Right atrium auricular region (tissue), 2 donors: ENCODE data around the gene UBR3. TPM values are rescaled to one million over a fixed set of nuclear protein-coding genes. Genes with fewer than 3 reads are reported as not detected.
"Not testable (repeated sequence)": the region's sequence is repeated elsewhere in the genome, so short reads cannot be mapped to it uniquely, and the experiment has no call there.

ENCODE experiments used
- DNase-seq: peaks from one replicate; pipeline ENCODE4 v3.0.0-alpha.2; 2019; ENCODE audit warnings: low spot score
- H3K27ac ChIP-seq, 2 donors: fragments of 200-600 bp; sonication (generic); 1 replicate in 1 of 2; 2 replicates in 1 of 2; pipeline ENCODE4 v1.5.1; 2016 to 2019
- H3K27me3 ChIP-seq, 2 donors: fragments of 200-600 bp; sonication (generic); one replicate each; pipeline versions ENCODE4 v1.5.1 to v1.6.0; 2017 to 2019
- H3K36me3 ChIP-seq: fragments of 200-600 bp; sonication (generic); one replicate; pipeline ENCODE4 v1.5.1; 2016
- H3K4me1 ChIP-seq, 2 donors: fragments of 200-600 bp; sonication (generic); one replicate each; pipeline versions ENCODE4 v1.5.1 to v1.6.0; 2017 to 2019
- H3K4me3 ChIP-seq, 2 donors: fragments of 200-600 bp; sonication (generic); 1 replicate in 1 of 2; 2 replicates in 1 of 2; pipeline ENCODE4 v1.5.1; 2017 to 2019; ENCODE audit warnings: mild to moderate bottlenecking in 1 of 2, moderate library complexity in 1 of 2
- H3K9me3 ChIP-seq, 2 donors: fragments of 200-600 bp; sonication (generic); one replicate each; pipeline ENCODE4 v1.5.1; 2019
- total RNA-seq, 2 donors: library from RNA; depleted of rRNA; stranded (reverse); fragments of >200 nt; gene quantifications; one replicate each; pipeline ENCODE4 v1.1.0, GENCODE V29; 2016
- TF ChIP-seq, protein P1 (sequence below), 2 donors: fragments of 200-600 bp; sonication (generic); IDR thresholded peaks; one replicate each; pipeline ENCODE4 v1.5.1; 2019; ENCODE audit warnings: antibody characterized with exemption in 2 of 2

Gene UBR3
- total RNA-seq, 2 donors from 2014 or later: 56.5 to 93.6 TPM

DNA sequence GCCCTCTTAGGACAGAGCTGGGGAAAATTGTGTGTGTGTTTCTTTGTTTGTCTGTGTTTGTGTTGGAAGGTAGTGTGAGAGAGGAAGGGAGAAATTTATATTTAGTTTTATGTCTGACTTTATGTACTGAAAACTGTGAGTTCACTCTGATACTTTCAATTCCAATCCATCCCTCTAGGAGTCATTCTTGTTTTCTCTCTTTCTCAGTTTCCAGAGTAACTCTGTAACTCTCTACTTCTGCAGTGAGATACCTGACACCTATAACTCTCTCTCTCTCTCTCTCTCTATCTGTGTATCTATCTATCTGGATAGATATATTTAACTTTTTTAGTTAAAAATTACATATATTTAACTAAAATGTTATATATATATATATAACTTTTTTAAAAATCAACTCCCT, 128.7 kb downstream of the UBR3 start:
- Histone ChIP-seq H3K4me3 (no peak overlapping the region), H3K4me1 (no peaks in the 10 kb centered on the region), H3K9me3 (no peaks in the 10 kb centered on the region), H3K27me3 (no peaks in the 10 kb centered on the region), H3K27ac (no peak overlapping the region), H3K36me3 (peaks cover 38% of the 10 kb centered on the region)
- TF ChIP-seq, protein P1, sequence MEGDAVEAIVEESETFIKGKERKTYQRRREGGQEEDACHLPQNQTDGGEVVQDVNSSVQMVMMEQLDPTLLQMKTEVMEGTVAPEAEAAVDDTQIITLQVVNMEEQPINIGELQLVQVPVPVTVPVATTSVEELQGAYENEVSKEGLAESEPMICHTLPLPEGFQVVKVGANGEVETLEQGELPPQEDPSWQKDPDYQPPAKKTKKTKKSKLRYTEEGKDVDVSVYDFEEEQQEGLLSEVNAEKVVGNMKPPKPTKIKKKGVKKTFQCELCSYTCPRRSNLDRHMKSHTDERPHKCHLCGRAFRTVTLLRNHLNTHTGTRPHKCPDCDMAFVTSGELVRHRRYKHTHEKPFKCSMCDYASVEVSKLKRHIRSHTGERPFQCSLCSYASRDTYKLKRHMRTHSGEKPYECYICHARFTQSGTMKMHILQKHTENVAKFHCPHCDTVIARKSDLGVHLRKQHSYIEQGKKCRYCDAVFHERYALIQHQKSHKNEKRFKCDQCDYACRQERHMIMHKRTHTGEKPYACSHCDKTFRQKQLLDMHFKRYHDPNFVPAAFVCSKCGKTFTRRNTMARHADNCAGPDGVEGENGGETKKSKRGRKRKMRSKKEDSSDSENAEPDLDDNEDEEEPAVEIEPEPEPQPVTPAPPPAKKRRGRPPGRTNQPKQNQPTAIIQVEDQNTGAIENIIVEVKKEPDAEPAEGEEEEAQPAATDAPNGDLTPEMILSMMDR (IDR thresholded peaks at IDR 0.05): no peak
- no peak for DNase-seq

DNA sequence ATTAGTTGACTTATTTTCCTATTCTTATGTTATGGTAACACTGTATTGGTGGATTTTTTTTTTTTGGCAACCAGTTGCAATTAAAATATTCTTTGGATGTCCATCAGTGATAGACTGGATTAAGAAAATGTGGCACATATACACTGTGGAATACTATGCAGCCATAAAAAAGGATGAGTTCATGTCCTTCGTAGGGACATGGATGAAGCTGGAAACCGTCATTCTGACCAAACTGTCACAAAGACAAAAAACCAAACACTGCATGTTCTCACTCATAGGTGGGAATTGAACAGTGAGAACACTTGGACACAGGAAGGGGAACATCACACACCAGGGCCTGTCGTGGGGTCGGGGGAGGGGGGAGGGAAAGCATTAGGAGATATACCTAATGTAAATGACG, 130.0 kb downstream of the UBR3 start:
- H3K9me3 ChIP-seq, H3K27ac ChIP-seq, H3K27me3 ChIP-seq: not testable (repeated sequence)

GRCh38 chr2:169961911-169962310, 134.7 kb downstream of the UBR3 start:
- TF ChIP-seq, protein P1 (IDR thresholded peaks at IDR 0.05): no peak
- H3K36me3 ChIP-seq: peaks cover 45% of the 10 kb centered on the region
- H3K27me3 ChIP-seq: no peaks in the 10 kb centered on the region
- H3K4me3 ChIP-seq: no peak overlapping the region
- peaks cover 0 to 5% of the 10 kb centered on the region in 2 donors for H3K4me1 ChIP-seq
- no peak for DNase-seq
- no peaks in the 10 kb centered on the region for H3K9me3 ChIP-seq
- H3K27ac ChIP-seq: no peak overlapping the region

More for the DNA sequence above, 130.0 kb downstream of the UBR3 start:
- H3K4me3 ChIP-seq, DNase-seq, H3K4me1 ChIP-seq: not testable (repeated sequence)
- H3K36me3 ChIP-seq: peaks cover 40% of the 10 kb centered on the region

DNA sequence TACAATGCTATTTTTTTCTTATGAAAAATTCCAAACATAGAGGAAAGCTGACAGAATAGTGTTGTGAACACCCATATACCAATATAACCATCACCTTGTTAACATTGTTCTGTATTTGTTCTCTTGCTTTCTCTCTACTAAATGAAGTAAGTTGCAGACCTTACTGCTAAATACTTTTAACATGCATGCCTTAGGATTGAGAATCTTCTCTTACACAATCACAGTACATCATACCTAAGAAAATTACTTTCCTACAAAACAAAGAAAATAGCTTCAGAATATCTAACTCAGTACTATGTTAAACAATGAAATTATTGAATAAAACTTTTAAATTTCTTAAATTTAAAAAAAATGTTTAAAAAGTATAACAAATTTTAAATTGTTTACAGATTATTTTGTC, 136.5 kb downstream of the UBR3 start:
- no peaks in the 10 kb centered on the region for H3K9me3 ChIP-seq
- no peaks in the 10 kb centered on the region for H3K27me3 ChIP-seq
- H3K27ac ChIP-seq: no peak overlapping the region
- H3K4me1 ChIP-seq: peaks cover 0 to 5% of the 10 kb centered on the region in 2 donors
- peaks cover 28% of the 10 kb centered on the region for H3K36me3 ChIP-seq
- TF ChIP-seq, protein P1 (IDR thresholded peaks at IDR 0.05): no peak
- no peak for DNase-seq
- no peak overlapping the region for H3K4me3 ChIP-seq

DNA sequence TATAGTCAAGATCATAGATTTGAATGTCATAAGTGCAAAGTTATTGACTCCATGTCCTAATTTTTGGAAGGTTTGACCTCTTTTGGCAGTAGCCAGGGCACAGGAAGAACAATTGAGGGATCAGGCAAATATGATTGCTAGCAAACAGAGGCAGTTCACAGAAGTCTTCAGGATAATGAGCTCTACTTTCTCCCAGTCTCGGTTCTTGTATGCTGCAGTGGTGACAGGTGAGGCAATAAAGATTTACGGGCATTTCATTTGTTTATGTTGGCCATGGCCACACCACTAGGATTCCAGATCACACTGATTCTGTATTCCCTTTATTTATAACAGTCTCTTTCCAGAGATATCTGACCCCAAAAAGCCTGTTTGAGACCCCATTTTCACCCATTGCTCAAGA, 137.5 kb downstream of the UBR3 start:
- Histone ChIP-seq H3K27ac (no peak overlapping the region), H3K36me3 (peaks cover 23% of the 10 kb centered on the region)

DNA sequence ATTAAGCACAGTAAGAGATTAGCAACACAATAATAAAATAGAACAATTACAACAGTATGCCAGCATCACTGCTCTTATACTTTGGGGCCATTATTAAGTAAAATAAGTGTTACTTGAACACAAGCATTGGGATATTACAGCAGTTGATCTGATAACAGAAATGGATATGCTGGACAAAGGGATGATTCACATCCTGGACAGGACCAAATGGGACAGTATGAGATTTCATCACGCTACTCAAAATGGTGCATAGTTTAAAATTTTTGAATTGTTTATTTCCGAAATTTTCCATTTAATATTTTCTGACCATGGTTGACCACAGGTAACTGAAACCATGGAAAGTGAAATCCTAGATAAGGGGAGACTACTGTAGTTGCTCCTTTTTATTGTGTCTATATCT, 138.2 kb downstream of the UBR3 start:
- Histone ChIP-seq H3K36me3 (peaks cover 19% of the 10 kb centered on the region), H3K4me3 (no peak overlapping the region), H3K9me3 (no peaks in the 10 kb centered on the region), H3K4me1 (peaks cover 0 to 5% of the 10 kb centered on the region in 2 donors), H3K27ac (no peak overlapping the region), H3K27me3 (no peaks in the 10 kb centered on the region)
- TF ChIP-seq, protein P1 (IDR thresholded peaks at IDR 0.05): no peak
- no peak for DNase-seq

More for the DNA sequence above, 137.5 kb downstream of the UBR3 start:
- H3K4me1 ChIP-seq: peaks cover 0 to 5% of the 10 kb centered on the region in 2 donors
- H3K27me3 ChIP-seq: no peaks in the 10 kb centered on the region
- TF ChIP-seq, protein P1 (IDR thresholded peaks at IDR 0.05): no peak
- no peak overlapping the region for H3K4me3 ChIP-seq
- DNase-seq: no peak
- no peaks in the 10 kb centered on the region for H3K9me3 ChIP-seq
